GM08714 (cell line): ENCODE data around the gene MITD1.
"Not testable (repeated sequence)": the region's sequence is repeated elsewhere in the genome, so short reads cannot be mapped to it uniquely, and the experiment has no call there.

Experiments used
- H3K4me3 ChIP-seq: fragments of 200-500 bp; sonication (Bioruptor generic); 2 replicates; pipeline ENCODE4 v1.5.1; 2014; ENCODE audit warnings: mild to moderate bottlenecking, low read length, inconsistent platforms
- ZNF274 ChIP-seq: IDR thresholded peaks from 2 replicates; pipeline ENCODE4 v1.6.1; 2012; ENCODE audit warnings: mild to moderate bottlenecking, low read depth, low read length

The MITD1 gene

DNA sequence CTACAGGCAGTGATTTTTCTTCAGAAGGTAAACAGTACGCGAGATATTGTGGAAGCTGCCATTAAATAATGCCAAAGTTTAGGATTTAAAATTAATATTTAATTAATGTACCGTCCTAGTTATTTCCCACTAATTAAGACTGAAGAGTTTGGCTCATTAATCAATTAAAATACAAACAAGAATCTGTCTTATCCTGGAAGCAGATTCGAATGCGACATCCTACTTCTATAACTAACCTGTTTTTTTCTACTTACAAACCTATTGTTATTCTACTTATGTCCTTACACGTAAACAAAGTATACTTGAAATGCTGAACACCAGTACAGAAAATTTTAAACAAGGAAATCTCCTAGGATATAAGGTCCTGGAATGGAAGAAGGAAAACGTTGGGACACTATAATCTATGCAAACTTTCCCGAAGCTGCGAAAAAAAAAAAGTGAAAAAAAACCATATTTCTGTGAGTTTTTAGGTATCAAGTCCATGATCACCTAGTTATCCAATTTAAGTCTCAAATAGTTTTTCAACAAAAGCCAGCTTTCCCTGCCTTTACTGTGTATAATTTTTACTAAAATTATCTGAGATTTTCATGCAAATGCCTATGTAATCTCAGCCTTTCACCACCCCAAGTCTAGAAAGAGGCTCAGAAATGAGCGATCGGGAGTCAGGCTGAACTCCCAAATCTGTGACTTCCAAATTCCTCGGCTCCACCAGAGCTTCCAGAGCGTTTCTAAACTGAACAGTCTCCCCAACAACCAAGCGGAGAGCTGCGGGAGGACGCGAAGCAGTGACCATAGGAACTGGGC is 40.6 kb downstream of the MITD1 start:
- H3K4me3 ChIP-seq = peak overlapping the region; percentile 73
- no peak for TF ChIP-seq ZNF274

DNA sequence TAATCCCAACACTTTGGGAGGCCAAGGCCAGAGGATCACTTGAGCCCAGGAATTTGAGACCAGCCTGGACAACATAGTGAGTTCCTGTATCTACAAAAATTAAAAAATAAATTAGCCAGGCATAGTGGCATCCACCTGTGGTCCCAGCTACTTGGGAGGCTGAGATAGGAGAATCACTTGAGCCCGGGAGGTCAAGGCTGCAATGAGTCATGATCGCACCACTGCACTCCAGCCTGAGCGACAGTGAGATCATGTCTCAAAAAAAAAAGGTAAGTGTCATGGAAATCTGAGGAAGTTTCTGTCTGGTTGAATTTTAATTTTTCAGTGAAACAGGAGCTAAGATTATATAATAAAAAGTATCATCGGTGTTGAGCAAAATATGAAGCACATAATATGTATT is 41.9 kb downstream of the MITD1 start:
- no peak for TF ChIP-seq ZNF274
- no peak overlapping the region for H3K4me3 ChIP-seq

DNA sequence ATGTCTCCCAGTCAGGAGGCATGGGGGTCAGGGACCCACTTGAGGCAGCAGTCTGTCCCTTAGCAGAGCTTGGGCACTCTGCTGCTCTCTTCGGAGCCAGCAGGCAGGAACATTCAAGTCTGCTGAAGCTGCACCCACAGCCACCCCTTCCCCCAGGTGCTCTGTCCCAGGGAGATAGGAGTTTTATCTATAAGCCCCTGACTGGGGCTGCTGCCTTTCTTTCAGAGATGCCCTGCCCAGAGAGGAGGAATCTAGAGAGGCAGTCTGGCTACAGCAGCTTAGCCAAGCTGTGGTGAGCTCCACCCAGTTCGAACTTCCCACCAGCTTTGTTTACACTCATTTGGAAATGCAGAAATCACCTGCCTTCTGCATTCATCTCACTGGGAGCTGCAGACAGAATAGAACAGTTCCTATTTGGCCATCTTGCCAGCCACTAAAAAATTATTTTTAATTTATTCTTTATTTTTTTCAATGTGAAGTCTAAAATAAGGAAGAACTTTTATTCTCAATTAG is 45.8 kb downstream of the MITD1 start:
- H3K4me3 ChIP-seq = not testable (repeated sequence)

DNA sequence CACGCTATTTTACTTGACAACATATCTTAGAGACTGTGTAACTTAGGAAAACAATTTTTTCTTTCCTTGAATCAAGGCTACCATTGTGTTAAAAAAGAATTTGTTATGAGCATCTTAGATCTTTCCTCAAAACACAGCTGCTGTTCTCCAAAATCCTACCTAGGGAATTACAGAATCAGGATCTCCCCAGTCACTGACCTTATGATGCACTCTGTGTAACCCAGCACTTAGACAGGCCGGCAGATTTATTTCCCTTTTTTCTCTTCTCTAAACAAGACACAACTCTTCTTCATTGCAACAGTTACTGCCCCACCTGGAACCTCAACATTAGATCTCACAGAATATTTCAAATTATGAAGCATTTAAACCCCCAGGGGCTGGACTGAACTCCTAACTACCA is 52.9 kb downstream of the MITD1 start:
- TF ChIP-seq ZNF274 = no peak
- H3K4me3 ChIP-seq = no peak overlapping the region
